Kidney (tissue), 14 donors: ENCODE measurements around the gene IPO11. TPM values are rescaled to one million over a fixed set of nuclear protein-coding genes. Genes with fewer than 3 reads are reported as not detected.

ENCODE experiments used
- DNase-seq, 5 donors: peaks; one replicate each; pipeline ENCODE4 v3.0.0-alpha.2; 2013 to 2020
- FAIRE-seq: peaks from 2 replicates; lab custom pipeline; 2012; peaks lifted over from hg19 to GRCh38; lab: Jason Lieb, UNC
- H3K27ac ChIP-seq, 2 donors: one replicate each; pipeline ENCODE4 v1.7.0; 2013; ENCODE audit warnings: low read depth in 2 of 2, low read length in 2 of 2, inconsistent platforms in 1 of 2
- H3K27me3 ChIP-seq: one replicate; pipeline ENCODE4 v1.7.1; 2013; ENCODE audit warnings: low read length, inconsistent platforms; ENCODE audit not compliant: control insufficient read depth, insufficient read depth
- H3K36me3 ChIP-seq, 3 donors: one replicate each; pipeline versions ENCODE4 v1.7.0 to v1.7.1; 2013; ENCODE audit warnings: low read length in 3 of 3, control low read depth in 1 of 3, inconsistent platforms in 1 of 3; ENCODE audit not compliant: insufficient read depth in 3 of 3, control insufficient read depth in 2 of 3
- H3K4me1 ChIP-seq, 3 donors: one replicate each; pipeline versions ENCODE4 v1.7.0 to v1.7.1; 2013; ENCODE audit warnings: low read length in 3 of 3, inconsistent platforms in 1 of 3, low read depth in 1 of 3; ENCODE audit not compliant: control insufficient read depth in 2 of 3, insufficient read depth in 2 of 3
- H3K4me3 ChIP-seq, 3 donors: one replicate each; pipeline versions ENCODE4 v1.7.0 to v1.8.1; 2013; ENCODE audit warnings: low read length in 3 of 3, control low read depth in 1 of 3, inconsistent platforms in 1 of 3
- H3K9ac ChIP-seq, 3 donors: one replicate each; pipeline versions ENCODE4 v1.7.0 to v1.7.1; 2013; ENCODE audit warnings: low read length in 3 of 3, control low read depth in 1 of 3, inconsistent platforms in 1 of 3
- H3K9me3 ChIP-seq, 3 donors: one replicate each; pipeline versions ENCODE4 v1.7.0 to v1.7.1; 2013; ENCODE audit warnings: low read length in 3 of 3, control low read depth in 1 of 3, inconsistent platforms in 1 of 3; ENCODE audit not compliant: control insufficient read depth in 2 of 3, insufficient read depth in 1 of 3
- intact Hi-C: fragments of 100-400 bp; cut with DNase I; formaldehyde crosslinking; loops from one replicate; pipeline ENCODE4 v1.11.1; 2022
- polyA plus RNA-seq: library from polyadenylated mRNA; stranded (reverse); fragments of 350-450 nt; fragmentation: Illumina TruSeq; extraction: RNeasy Lipid Tissue Mini Kit (QIAGEN cat#74804); gene quantifications from one replicate; pipeline ENCODE4 v1.2.3, GENCODE V29; 2014; ENCODE audit warnings: low read depth, low replicate concordance; ENCODE audit not compliant: insufficient read depth
- total RNA-seq: library from RNA; stranded (reverse); fragmentation: NEBNext Ultra II Directional; extraction: Animal tissue kit (Norgen Biotek cat#: 25700); gene quantifications from one replicate; pipeline ENCODE4 v1.2.1, GENCODE V29; 2021
- TF ChIP-seq, protein P1 (sequence below): IDR thresholded peaks from 3 replicates; pipeline ENCODE4 v1.5.1; 2012; ENCODE audit warnings: mild to moderate bottlenecking, moderate library complexity, borderline replicate concordance; ENCODE audit not compliant: insufficient read depth; ENCODE audit errors: extremely low read depth
- donor health status: control.
- donor health status: control.
- donor health status: control.
- donor health status: control.
- donor health status: control.
- donor health status: DM: yes; HTN: yes; CAD: no.
- donor health status: Normal renal cell carcinoma (clear cell type).

IPO11 gene
- total and polyA plus RNA-seq, 2 donors from 2014 or later = 18.5 to 36.1 TPM

DNA sequence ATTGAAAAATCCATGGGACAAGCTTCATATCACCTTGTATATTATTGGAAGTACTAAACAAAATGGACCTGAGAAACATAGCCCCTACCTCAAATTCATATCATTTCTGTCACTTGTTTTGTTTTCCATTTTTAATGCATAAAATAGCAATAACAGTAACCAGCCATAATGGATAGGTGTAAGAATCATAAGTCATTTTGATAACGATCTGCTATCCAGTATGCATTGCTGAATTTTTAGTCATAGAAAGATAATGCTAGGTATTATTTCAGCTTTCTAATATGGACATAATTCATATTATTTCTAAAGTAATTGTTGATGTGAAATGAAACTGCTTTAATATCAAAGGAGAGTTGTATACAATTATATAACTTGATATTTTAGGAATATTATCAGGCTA lies 164.9 kb downstream of the IPO11 start:
- DNase-seq = no peak
- intact Hi-C loops = no loop called here
- Histone ChIP-seq H3K27ac (no peak overlapping the region), H3K4me3 (no peak overlapping the region), H3K36me3 (peaks cover 0 to 2% (median 0%) of the 10 kb centered on the region in 3 donors), H3K9me3 (no peaks in the 10 kb centered on the region), H3K4me1 (no peaks in the 10 kb centered on the region), H3K9ac (no peak overlapping the region), H3K27me3 (no peaks in the 10 kb centered on the region)
- TF ChIP-seq, protein P1, sequence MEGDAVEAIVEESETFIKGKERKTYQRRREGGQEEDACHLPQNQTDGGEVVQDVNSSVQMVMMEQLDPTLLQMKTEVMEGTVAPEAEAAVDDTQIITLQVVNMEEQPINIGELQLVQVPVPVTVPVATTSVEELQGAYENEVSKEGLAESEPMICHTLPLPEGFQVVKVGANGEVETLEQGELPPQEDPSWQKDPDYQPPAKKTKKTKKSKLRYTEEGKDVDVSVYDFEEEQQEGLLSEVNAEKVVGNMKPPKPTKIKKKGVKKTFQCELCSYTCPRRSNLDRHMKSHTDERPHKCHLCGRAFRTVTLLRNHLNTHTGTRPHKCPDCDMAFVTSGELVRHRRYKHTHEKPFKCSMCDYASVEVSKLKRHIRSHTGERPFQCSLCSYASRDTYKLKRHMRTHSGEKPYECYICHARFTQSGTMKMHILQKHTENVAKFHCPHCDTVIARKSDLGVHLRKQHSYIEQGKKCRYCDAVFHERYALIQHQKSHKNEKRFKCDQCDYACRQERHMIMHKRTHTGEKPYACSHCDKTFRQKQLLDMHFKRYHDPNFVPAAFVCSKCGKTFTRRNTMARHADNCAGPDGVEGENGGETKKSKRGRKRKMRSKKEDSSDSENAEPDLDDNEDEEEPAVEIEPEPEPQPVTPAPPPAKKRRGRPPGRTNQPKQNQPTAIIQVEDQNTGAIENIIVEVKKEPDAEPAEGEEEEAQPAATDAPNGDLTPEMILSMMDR = no peak
- FAIRE-seq = no peak

DNA sequence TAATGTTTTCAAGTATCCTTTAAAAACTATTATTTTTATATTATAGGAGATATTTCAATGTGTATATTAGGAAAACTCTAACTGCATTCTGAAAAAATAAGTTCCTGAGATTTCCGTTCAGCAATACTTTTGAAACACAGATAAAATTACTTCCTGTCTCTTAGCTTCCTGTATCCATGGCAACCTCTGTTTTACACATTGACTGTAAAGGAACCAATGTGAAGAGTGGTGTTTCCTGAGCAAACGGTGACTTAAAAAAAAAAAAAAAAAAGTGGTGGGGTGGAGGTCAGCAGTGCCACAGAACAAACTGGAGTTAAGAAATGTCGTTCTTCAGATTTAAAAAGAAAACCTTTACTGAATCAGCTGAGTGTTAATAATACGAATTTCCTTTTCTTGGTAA lies 166.0 kb downstream of the IPO11 start, which contains the start of gene LRRC70:
Gene LRRC70, plus strand, starts transcription at position 280 of the 400 bp plus-strand sequence. CDS start 620 bp downstream, outside the sequence.
- intact Hi-C loops = no loop called here
- H3K9me3 ChIP-seq = no peaks in the 10 kb centered on the region
- DNase-seq (peak in 2 of 5 donors; percentile 56 to 81), FAIRE-seq (peak; percentile 19)
- H3K36me3 ChIP-seq = peaks cover 0 to 2% (median 0%) of the 10 kb centered on the region in 3 donors
- H3K9ac ChIP-seq = no peak within 1 kb of the TSS
- peak within 1 kb of the TSS in 2 of 3 donors; percentile 6 to 11 for H3K4me3 ChIP-seq
- TF ChIP-seq, protein P1 = no peak
- H3K4me1 ChIP-seq = no peaks in the 10 kb centered on the region
- no peaks in the 10 kb centered on the region for H3K27me3 ChIP-seq
- no peak within 1 kb of the TSS for H3K27ac ChIP-seq

DNA sequence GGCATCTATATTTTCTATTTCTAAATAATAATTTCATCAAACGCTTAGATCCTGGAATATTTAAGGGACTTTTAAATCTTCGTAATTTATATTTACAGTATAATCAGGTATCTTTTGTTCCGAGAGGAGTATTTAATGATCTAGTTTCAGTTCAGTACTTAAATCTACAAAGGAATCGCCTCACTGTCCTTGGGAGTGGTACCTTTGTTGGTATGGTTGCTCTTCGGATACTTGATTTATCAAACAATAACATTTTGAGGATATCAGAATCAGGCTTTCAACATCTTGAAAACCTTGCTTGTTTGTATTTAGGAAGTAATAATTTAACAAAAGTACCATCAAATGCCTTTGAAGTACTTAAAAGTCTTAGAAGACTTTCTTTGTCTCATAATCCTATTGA lies 167.2 kb downstream of the IPO11 start:
- TF ChIP-seq, protein P1 = no peak
- no peak for DNase-seq
- FAIRE-seq = no peak
- Histone ChIP-seq H3K27me3 (no peaks in the 10 kb centered on the region), H3K9me3 (no peaks in the 10 kb centered on the region), H3K9ac (no peak overlapping the region), H3K27ac (no peak overlapping the region), H3K4me1 (no peaks in the 10 kb centered on the region), H3K4me3 (no peak overlapping the region), H3K36me3 (peaks cover 0 to 2% (median 0%) of the 10 kb centered on the region in 3 donors)
- intact Hi-C loops = no loop called here
